Tibial artery (tissue), 4 donors: ENCODE results near the gene PTPN6.

ENCODE experiments used
- DNase-seq, 2 donors: peaks; one replicate each; pipeline ENCODE4 v3.0.0-alpha.2; 2019
- H3K27ac ChIP-seq, 2 donors: fragments of 200-600 bp; sonication (generic) in 1 of 2; 1 replicate in 1 of 2; 2 replicates in 1 of 2; pipeline ENCODE4 v1.5.1; 2018 to 2019; ENCODE audit warnings: mild to moderate bottlenecking in 1 of 2
- H3K27me3 ChIP-seq, 2 donors: fragments of 200-600 bp; sonication (generic) in 1 of 2; one replicate each; pipeline versions ENCODE4 v1.5.1 to v1.6.0; 2016 to 2019
- H3K36me3 ChIP-seq, 3 donors: fragments of 200-600 bp; sonication (generic) in 2 of 3; one replicate each; pipeline ENCODE4 v1.5.1; 2016 to 2019; ENCODE audit warnings: mild to moderate bottlenecking in 2 of 3
- H3K4me1 ChIP-seq, 4 donors: fragments of 200-600 bp; sonication (generic) in 2 of 4; 1 replicate in 3 of 4; 2 replicates in 1 of 4; pipeline ENCODE4 v1.5.1; 2016 to 2019
- H3K4me3 ChIP-seq, 2 donors: fragments of 200-600 bp; sonication (generic) in 1 of 2; 1 replicate in 1 of 2; 2 replicates in 1 of 2; pipeline ENCODE4 v1.5.1; 2018 to 2019; ENCODE audit warnings: mild to moderate bottlenecking in 2 of 2
- H3K9me3 ChIP-seq, 3 donors: fragments of 200-600 bp; sonication (generic) in 1 of 3; one replicate each; pipeline ENCODE4 v1.5.1; 2016 to 2019
- intact Hi-C: fragments of 100-400 bp; cut with DNase I; formaldehyde crosslinking; loops from one replicate; pipeline ENCODE4 v1.15.0; 2023; ENCODE audit warnings: low total_unique reads
- TF ChIP-seq, protein P1 (sequence below), 2 experiments: fragments of 200-600 bp in 1 of 2; fragments of 450-650 bp in 1 of 2; IDR thresholded peaks; one replicate each; pipeline ENCODE4 v1.5.1; 2017 to 2019; ENCODE audit warnings: antibody characterized with exemption in 2 of 2, mild to moderate bottlenecking in 1 of 2, moderate library complexity in 1 of 2

The PTPN6 gene

DNA sequence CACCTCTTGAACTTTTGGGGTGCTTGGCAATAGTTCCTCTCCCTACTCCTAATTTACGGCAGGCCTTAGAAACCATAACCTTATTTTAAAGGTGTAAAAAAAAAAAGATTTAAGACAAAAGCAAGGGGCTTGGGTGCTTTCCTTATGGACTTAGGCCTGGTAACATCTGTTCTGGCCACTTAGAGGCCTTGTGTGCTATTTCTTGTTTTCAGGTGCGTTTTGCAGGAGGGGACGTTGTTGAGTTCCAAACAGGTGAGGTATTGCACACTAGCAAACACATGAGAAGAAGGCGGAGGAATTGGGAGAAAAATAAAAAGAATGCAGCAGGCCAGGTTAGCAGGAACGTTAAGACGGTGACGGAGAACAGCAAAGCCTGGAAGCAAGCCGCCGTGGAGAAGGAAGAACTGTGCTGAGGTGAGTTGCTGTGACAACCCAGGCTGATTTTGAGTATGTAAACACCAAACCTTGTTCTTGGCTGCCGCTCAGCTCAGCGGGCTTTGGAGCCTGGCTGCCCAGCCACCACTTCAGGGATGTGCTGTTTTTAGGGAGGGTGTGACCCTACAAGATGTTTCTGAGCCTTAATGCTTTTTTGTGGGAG lies 36.9 kb downstream of the PTPN6 start:
- Histone ChIP-seq H3K27me3 (no peaks in the 10 kb centered on the region), H3K4me3 (no peak overlapping the region), H3K36me3 (peaks cover 0 to 40% (median 14%) of the 10 kb centered on the region in 3 donors), H3K9me3 (no peaks in the 10 kb centered on the region), H3K4me1 (no peaks in the 10 kb centered on the region), H3K27ac (no peak overlapping the region)
- intact Hi-C loops = no loop called here
- no peak for DNase-seq
- TF ChIP-seq, protein P1, sequence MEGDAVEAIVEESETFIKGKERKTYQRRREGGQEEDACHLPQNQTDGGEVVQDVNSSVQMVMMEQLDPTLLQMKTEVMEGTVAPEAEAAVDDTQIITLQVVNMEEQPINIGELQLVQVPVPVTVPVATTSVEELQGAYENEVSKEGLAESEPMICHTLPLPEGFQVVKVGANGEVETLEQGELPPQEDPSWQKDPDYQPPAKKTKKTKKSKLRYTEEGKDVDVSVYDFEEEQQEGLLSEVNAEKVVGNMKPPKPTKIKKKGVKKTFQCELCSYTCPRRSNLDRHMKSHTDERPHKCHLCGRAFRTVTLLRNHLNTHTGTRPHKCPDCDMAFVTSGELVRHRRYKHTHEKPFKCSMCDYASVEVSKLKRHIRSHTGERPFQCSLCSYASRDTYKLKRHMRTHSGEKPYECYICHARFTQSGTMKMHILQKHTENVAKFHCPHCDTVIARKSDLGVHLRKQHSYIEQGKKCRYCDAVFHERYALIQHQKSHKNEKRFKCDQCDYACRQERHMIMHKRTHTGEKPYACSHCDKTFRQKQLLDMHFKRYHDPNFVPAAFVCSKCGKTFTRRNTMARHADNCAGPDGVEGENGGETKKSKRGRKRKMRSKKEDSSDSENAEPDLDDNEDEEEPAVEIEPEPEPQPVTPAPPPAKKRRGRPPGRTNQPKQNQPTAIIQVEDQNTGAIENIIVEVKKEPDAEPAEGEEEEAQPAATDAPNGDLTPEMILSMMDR (IDR thresholded peaks at IDR 0.05) = no peak

DNA sequence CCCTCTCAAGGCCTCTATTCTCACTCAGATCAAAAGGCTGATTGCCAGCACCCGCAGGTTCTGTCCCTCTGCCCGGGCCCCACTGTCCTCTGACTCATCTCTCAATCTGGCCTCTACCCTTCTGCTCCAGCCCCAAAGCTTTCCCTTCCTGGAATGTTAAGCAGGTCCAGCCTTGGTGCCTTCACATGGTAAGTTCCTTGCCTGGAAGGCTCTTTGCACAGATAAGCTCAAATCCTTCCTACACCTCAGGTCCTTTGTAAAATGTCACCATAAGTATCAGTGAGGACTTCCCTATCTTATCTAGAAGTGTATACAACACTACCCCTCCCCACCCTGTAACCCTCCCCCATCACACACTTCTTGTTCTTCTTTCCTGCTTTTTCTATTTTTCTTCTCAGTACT lies 44.9 kb downstream of the PTPN6 start:
- Histone ChIP-seq H3K9me3 (no peaks in the 10 kb centered on the region), H3K36me3 (peaks cover 7 to 35% (median 21%) of the 10 kb centered on the region in 3 donors), H3K27me3 (no peaks in the 10 kb centered on the region), H3K4me1 (no peaks in the 10 kb centered on the region), H3K27ac (no peak overlapping the region), H3K4me3 (no peak overlapping the region)
- DNase-seq = no peak
- intact Hi-C loops = no loop called here
- TF ChIP-seq, protein P1 (IDR thresholded peaks at IDR 0.05) = no peak

DNA sequence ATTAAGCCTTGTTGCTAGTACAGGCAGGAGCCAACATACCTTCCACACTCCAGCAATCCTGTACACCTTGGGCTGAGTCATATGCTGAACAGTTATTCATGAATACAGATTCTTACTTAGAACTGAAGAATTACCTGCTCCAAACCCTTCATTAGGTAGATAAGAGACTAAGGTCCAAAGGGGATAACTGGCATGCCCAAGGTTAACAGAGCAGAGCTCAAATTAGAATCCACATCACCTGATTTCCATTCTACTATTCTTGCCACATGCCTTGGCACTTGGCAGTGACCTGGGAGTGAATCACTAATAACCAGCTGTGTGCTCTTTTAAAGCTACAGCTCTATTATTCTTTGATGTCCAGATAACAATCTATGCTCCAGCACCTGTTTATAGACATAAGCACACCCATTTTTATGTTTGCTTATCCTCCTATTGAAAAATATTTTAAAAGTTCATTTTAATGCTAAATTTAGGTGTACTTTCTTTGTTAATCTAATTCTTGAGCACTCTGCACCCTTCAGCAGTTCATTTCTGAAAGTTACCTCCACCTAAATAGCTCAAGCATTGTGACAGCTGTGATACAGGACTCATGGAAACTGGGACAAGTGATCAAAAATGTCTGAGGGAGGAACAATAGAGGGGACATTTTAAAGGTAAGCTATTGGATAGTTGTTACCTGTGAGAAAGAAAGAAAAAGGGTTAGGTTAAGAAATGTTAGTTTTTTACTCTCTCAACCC lies 47.7 kb downstream of the PTPN6 start:
- Histone ChIP-seq H3K36me3 (peaks cover 7 to 45% (median 25%) of the 10 kb centered on the region in 3 donors), H3K27me3 (no peaks in the 10 kb centered on the region), H3K4me1 (no peaks in the 10 kb centered on the region), H3K9me3 (no peaks in the 10 kb centered on the region), H3K27ac (no peak overlapping the region), H3K4me3 (no peak overlapping the region)
- TF ChIP-seq, protein P1 (IDR thresholded peaks at IDR 0.05) = no peak
- intact Hi-C loops = no loop called here
- DNase-seq = no peak

DNA sequence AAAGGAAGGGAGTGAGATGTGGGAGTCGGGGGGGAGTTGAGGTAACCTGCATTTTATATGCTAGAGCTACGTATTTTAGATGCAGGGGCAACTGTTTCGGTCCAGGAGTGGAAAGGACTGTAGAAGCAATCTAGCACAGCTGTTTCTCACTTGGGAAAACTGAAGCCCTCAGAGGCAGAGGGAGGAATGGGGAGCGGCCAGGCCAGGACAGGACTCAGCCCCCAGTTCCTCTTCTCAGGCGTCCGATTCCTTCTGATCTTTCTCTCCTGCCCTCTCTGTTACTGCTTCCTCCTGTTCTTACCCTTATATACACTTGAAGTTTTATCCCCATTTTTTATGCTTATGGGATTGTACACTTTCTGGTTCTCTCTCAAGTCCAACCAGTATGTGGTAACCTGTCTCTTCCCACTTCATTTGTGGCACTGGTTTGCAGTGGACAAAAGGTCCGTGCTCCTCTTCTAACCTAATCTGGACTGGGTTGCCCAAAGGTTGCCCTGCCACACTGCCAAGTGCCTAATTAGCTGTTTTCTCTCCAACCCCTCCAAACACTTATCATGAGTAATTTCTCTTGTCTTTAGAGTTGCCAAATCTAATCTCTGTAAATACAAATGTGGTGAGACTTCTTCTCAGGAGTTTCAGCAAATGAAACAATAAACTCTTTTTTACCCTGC lies 50.9 kb downstream of the PTPN6 start:
- TF ChIP-seq, protein P1 (IDR thresholded peaks at IDR 0.05) = no peak
- Histone ChIP-seq H3K4me3 (no peak overlapping the region), H3K27me3 (no peaks in the 10 kb centered on the region), H3K9me3 (no peaks in the 10 kb centered on the region), H3K4me1 (no peaks in the 10 kb centered on the region), H3K27ac (no peak overlapping the region), H3K36me3 (peaks cover 7 to 35% (median 20%) of the 10 kb centered on the region in 3 donors)
- intact Hi-C loops = no loop called here
- DNase-seq = no peak

DNA sequence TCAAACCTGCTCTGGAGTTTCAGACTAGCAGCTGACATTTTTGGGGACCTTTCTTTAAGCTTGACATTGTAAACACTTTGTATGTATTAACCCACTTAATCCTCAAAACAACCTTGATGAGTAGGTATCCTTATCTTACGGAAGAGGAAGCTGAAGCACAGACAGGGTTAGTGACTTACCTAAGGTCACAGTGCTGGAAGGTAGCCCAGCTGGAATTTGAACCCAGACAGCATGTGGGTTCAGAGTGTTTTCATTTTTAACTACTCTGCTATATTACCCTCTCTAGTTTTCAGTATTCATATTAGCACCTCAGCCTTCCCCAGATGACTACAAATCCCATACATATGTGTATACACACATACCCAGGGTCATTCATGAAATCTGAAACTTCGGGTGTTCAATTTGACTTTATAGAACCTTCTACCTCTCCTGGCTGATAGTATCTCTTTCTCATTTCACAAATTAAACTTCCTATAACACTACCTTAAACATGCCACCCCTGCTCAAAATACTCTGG lies 53.2 kb downstream of the PTPN6 start:
- TF ChIP-seq, protein P1 (IDR thresholded peaks at IDR 0.05) = no peak
- no peaks in the 10 kb centered on the region for H3K4me1 ChIP-seq
- no peak for DNase-seq
- H3K4me3 ChIP-seq = no peak overlapping the region
- intact Hi-C loops = no loop called here
- H3K36me3 ChIP-seq = peaks cover 0 to 21% (median 4%) of the 10 kb centered on the region in 3 donors
- H3K9me3 ChIP-seq = no peaks in the 10 kb centered on the region
- no peak overlapping the region for H3K27ac ChIP-seq
- H3K27me3 ChIP-seq = no peaks in the 10 kb centered on the region
